HL-60 (cell line): ENCODE data around the gene PAPOLA.

ENCODE experiments used
- POLR2AphosphoS5 ChIP-seq: IDR thresholded peaks from 2 replicates; pipeline ENCODE4 v1.6.1; 2012; ENCODE audit warnings: low read depth
- TF ChIP-seq, protein P1 (sequence below): IDR thresholded peaks from one replicate; pipeline ENCODE4 v1.5.1; 2011; ENCODE audit warnings: low read length, control low read depth, inconsistent platforms; ENCODE audit not compliant: insufficient read depth

DNA sequence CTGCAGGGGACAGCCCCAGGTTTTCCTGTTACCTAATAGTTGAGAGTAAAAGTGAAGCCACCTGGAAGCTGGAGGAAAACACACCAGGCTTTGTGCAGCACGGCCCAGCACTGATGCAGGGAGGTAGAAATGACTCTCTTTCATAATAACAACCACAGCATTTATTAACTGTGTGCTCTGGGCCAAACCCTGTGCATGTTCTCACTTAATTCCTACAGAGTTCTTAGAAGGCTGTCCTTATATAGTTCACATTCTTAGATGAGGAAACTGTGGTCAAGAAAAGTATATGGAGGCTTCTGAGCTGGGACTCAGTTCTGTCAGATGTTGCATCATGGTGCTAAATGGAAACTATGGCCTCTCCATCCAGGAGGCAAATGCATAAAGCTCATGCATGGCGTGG lies 100.0 kb downstream of the PAPOLA start:
- TF ChIP-seq, protein P1, sequence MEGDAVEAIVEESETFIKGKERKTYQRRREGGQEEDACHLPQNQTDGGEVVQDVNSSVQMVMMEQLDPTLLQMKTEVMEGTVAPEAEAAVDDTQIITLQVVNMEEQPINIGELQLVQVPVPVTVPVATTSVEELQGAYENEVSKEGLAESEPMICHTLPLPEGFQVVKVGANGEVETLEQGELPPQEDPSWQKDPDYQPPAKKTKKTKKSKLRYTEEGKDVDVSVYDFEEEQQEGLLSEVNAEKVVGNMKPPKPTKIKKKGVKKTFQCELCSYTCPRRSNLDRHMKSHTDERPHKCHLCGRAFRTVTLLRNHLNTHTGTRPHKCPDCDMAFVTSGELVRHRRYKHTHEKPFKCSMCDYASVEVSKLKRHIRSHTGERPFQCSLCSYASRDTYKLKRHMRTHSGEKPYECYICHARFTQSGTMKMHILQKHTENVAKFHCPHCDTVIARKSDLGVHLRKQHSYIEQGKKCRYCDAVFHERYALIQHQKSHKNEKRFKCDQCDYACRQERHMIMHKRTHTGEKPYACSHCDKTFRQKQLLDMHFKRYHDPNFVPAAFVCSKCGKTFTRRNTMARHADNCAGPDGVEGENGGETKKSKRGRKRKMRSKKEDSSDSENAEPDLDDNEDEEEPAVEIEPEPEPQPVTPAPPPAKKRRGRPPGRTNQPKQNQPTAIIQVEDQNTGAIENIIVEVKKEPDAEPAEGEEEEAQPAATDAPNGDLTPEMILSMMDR: no peak
- no peak for TF ChIP-seq POLR2AphosphoS5
